ES-I3 (cell line): ENCODE data around the gene UNC13B.
"Not testable (repeated sequence)": the region's sequence is repeated elsewhere in the genome, so short reads cannot be mapped to it uniquely, and the experiment has no call there.

Experiments
- H3K36me3 ChIP-seq: 2 replicates; pipeline ENCODE4 v1.6.1; 2013; ENCODE audit warnings: mild to moderate bottlenecking, low read length, control low read depth, moderate library complexity; ENCODE audit not compliant: insufficient read depth
- H3K4me1 ChIP-seq: 2 replicates; pipeline ENCODE4 v1.6.1; 2013; ENCODE audit warnings: mild to moderate bottlenecking, control low read depth, low read length; ENCODE audit not compliant: insufficient read depth
- H3K9ac ChIP-seq: 2 replicates; pipeline ENCODE4 v1.6.1; 2013; ENCODE audit warnings: low read depth, mild to moderate bottlenecking, low read length, moderate library complexity
- H3K9me3 ChIP-seq: 2 replicates; pipeline ENCODE4 v1.6.1; 2013; ENCODE audit warnings: mild to moderate bottlenecking, low read length, moderate library complexity; ENCODE audit not compliant: control insufficient read depth, insufficient read depth

Gene UNC13B

GRCh38 chr9:35227284-35227683 lies 65.5 kb downstream of the UNC13B start:
- H3K9ac ChIP-seq: no peak overlapping the region
- H3K36me3 ChIP-seq: no peaks in the 10 kb centered on the region
- H3K4me1 ChIP-seq: no peaks in the 10 kb centered on the region
- H3K9me3 ChIP-seq: no peaks in the 10 kb centered on the region

GRCh38 chr9:35229066-35229778 lies 67.4 kb downstream of the UNC13B start:
- Histone ChIP-seq H3K36me3 (no peaks in the 10 kb centered on the region), H3K9ac (no peak overlapping the region), H3K9me3 (no peaks in the 10 kb centered on the region), H3K4me1 (no peaks in the 10 kb centered on the region)

GRCh38 chr9:35229779-35230143 lies 68.0 kb downstream of the UNC13B start:
- H3K9me3 ChIP-seq: no peaks in the 10 kb centered on the region
- H3K36me3 ChIP-seq: no peaks in the 10 kb centered on the region
- H3K4me1 ChIP-seq: no peaks in the 10 kb centered on the region
- H3K9ac ChIP-seq: no peak overlapping the region

- no peaks in the 10 kb centered on the region for H3K36me3 ChIP-seq
Observed at GRCh38 chr9:35232867-35233544, 71.2 kb downstream of the UNC13B start.

GRCh38 chr9:35236692-35237091 lies 74.9 kb downstream of the UNC13B start:
- Histone ChIP-seq H3K4me1 (no peaks in the 10 kb centered on the region), H3K9ac (no peak overlapping the region), H3K9me3 (no peaks in the 10 kb centered on the region), H3K36me3 (no peaks in the 10 kb centered on the region)

More at GRCh38 chr9:35232867-35233544, 71.2 kb downstream of the UNC13B start:
- Histone ChIP-seq H3K9me3 (no peaks in the 10 kb centered on the region), H3K9ac (no peak overlapping the region), H3K4me1 (no peaks in the 10 kb centered on the region)

GRCh38 chr9:35237311-35237710 lies 75.5 kb downstream of the UNC13B start:
- H3K36me3 ChIP-seq: no peaks in the 10 kb centered on the region
- H3K4me1 ChIP-seq: no peaks in the 10 kb centered on the region
- no peaks in the 10 kb centered on the region for H3K9me3 ChIP-seq
- H3K9ac ChIP-seq: no peak overlapping the region

- not testable (repeated sequence) for H3K9ac ChIP-seq, H3K9me3 ChIP-seq, H3K4me1 ChIP-seq, H3K36me3 ChIP-seq
Observed at GRCh38 chr9:35245945-35246344, 84.1 kb downstream of the UNC13B start.

GRCh38 chr9:35253075-35253474 lies 91.3 kb downstream of the UNC13B start:
- Histone ChIP-seq H3K9me3 (no peaks in the 10 kb centered on the region), H3K4me1 (no peaks in the 10 kb centered on the region), H3K36me3 (no peaks in the 10 kb centered on the region), H3K9ac (no peak overlapping the region)

- Histone ChIP-seq H3K9ac (no peak overlapping the region), H3K4me1 (no peaks in the 10 kb centered on the region), H3K36me3 (no peaks in the 10 kb centered on the region), H3K9me3 (no peaks in the 10 kb centered on the region)
Observed at GRCh38 chr9:35254237-35254636, 92.4 kb downstream of the UNC13B start.

GRCh38 chr9:35254984-35255857 lies 93.4 kb downstream of the UNC13B start:
- Histone ChIP-seq H3K9ac (no peak overlapping the region), H3K9me3 (no peaks in the 10 kb centered on the region), H3K36me3 (no peaks in the 10 kb centered on the region), H3K4me1 (no peaks in the 10 kb centered on the region)

GRCh38 chr9:35257986-35258659 lies 96.3 kb downstream of the UNC13B start:
- Histone ChIP-seq H3K36me3 (no peaks in the 10 kb centered on the region), H3K4me1 (no peaks in the 10 kb centered on the region), H3K9me3 (no peaks in the 10 kb centered on the region), H3K9ac (no peak overlapping the region)

- Histone ChIP-seq H3K9ac (no peak overlapping the region), H3K9me3 (no peaks in the 10 kb centered on the region), H3K36me3 (no peaks in the 10 kb centered on the region), H3K4me1 (no peaks in the 10 kb centered on the region)
Observed at GRCh38 chr9:35258660-35259474, 97.1 kb downstream of the UNC13B start.

GRCh38 chr9:35260186-35260585 lies 98.4 kb downstream of the UNC13B start:
- H3K36me3 ChIP-seq: no peaks in the 10 kb centered on the region
- H3K9me3 ChIP-seq: no peaks in the 10 kb centered on the region
- H3K9ac ChIP-seq: no peak overlapping the region
- no peaks in the 10 kb centered on the region for H3K4me1 ChIP-seq
